HTR-8/SVneo (cell line): ENCODE measurements around the gene DCP2.
A peak's percentile ranks its signal among the peaks of the same experiment; 100 is the strongest.
"Not testable (repeated sequence)": the region's sequence is repeated elsewhere in the genome, so short reads cannot be mapped to it uniquely, and the experiment has no call there.

Experiments
- DNase-seq: peaks from one replicate; pipeline ENCODE4 v3.0.0; 2011; ENCODE audit warnings: low spot score, mixed read lengths; ENCODE audit not compliant: insufficient read length
- FAIRE-seq: peaks from 2 replicates; lab custom pipeline; 2011; peaks lifted over from hg19 to GRCh38; lab: Jason Lieb, UNC

DCP2 gene

DNA sequence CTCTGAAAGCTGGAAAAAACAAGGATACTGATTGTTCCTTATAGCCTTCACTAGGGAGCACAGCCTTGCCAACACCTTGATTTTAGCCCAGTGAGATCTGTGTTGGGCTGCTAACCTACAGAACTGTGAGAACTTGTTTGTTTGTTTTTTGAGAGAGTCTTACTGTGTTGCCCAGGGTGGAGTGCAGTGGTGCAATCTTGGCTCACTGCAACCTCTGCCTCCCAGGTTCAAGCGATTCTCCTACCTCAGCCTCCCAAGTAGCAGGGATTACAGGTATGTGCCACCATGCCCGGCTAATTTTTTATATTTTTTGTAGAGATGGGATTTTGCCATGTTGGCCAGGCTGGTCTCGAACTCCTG, 13.2 kb upstream of the DCP2 start:
- FAIRE-seq, DNase-seq: not testable (repeated sequence)

DNA sequence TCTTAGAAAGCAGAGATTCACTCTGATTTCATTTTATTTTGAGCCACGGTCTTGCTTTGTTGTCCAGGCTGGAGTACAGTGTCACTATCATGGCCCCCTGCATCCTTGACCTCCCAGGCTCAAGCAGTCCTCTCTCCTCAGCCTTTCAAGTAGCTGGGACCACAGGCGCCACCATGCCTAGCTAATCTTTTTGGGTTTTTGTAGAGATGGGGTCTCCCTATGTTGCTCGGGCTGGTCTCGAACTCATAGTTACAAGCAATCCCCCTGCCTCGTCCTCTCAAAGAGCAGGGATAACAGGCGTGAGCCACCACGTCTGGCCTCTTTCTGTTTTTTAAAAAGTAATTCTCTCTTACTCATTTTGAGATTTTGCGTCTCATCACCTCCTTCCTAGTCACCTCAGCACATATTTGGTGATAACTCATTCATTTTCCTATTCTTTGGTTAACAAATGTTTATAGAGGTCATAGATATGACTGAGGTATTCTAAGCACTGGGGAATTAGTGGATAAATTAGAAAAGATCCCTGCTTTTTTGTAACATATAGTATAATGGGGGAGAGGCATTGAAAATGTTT, 10.8 kb upstream of the DCP2 start:
- no peak for FAIRE-seq
- no peak for DNase-seq

DNA sequence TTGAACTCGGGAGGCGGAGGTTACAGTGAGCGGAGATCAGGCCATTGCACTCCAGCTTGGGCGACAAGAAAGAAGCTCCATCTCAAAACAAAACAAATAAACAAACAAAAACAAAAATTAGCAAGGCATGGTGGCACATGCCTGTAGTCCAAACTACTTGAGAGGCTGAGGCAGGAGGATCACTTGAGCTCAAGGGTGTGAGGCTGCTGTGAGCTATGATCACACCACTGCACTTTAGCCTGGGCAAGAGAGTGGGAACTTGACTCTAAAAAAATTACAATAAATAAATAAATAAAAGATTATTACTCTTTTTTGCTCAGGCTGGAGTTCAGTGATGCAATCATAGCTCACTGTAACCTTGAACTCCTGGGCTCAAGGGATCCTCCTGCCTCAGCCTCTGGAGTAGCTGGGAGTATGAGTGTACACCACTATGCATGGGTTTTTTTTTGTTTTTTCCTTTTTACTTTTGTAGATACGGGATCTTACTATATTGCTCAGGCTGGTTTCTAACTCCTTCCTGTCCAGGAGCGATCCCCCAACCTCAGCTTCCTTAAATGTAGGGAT, 9.0 kb upstream of the DCP2 start:
- no peak for FAIRE-seq
- no peak for DNase-seq

DNA sequence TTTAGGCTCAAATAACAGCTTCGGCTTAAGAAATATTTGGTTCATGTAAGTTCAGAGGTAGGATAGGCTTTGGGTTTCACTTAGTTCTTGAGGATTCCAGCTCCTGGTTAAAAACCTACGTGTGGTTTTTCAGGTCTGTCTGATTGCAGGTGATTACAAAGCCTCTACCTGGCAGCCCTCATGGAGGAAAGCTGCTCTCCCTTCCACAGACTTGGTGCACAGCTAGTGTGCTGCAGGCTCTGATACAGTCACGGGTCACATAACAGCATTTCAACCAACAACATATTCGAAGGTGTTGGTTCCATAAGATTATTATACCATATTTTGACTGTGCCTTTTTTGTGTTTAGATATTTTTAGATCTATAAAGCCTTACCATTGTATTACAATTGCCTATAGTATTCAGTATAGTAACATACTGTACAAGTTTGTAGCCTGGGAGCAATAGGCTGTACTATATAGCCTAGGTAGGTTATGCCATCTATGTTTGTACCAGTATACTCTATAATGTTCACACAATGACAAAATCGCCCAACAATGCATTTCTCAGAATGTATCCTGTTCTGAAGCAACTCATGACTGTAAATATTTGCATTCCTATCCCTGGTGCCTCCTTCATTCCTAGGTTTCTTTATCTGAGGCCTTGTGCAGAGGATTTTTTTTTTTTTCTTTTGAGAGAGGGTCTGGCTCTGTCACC, 8.0 kb upstream of the DCP2 start:
- FAIRE-seq: no peak
- no peak for DNase-seq

DNA sequence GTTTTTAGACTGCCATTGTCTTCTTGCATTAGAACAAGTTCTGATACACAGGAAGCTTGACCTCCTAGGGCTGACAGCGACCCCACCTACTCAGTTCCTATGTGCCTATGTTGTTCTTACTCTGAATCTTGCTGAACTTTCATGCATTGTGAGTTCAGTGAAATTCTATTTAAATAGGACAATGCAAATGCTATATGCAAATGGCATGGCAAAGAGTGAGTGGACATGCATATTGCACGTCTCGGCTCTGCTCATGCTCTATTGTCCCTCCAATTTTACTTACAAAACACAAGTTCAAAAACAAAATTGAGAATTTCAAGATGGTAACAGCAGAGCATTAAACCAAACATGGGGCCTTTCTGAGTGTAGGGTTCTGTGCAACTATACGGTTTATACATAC, 5.3 kb upstream of the DCP2 start:
- DNase-seq (no peak), FAIRE-seq (no peak)

DNA sequence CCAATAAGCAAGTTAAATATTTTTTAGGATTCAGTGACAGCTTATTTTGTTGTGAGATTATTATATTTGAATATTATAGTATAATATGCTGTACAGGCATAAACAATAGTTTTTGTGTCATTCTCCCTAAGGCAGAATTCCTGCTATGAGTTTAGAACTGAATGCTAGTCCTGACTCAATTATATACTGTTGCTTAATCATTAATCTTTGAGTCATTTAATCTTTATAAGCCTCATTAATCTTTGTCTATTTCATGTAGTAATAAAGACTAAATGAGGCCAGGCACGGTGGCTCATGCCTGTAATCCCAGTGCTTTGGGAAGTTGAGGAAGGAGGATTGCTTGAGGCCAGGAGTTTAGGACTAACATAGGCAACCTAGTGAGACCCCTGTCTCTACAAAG, 3.6 kb upstream of the DCP2 start:
- no peak for FAIRE-seq
- DNase-seq: no peak

DNA sequence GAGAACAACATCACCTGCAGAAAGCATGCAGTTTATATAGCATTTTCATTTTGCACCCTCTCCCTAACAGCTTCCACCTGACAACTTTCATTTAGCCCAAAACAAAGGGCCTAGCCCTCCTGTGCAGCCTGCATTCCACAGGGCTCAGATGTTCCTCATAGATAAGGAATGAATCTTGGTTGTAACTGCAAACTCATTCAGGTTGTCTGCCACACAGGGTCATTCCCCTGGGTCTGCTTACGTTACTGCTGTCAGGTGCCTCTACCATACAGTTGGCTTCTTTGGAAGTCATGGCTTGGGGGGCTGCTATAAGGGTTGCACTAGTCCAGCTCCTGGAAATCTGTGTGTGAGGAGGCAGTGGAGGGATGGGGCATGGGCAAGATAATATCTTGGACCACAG, 2.7 kb upstream of the DCP2 start:
- no peak for FAIRE-seq

DNA sequence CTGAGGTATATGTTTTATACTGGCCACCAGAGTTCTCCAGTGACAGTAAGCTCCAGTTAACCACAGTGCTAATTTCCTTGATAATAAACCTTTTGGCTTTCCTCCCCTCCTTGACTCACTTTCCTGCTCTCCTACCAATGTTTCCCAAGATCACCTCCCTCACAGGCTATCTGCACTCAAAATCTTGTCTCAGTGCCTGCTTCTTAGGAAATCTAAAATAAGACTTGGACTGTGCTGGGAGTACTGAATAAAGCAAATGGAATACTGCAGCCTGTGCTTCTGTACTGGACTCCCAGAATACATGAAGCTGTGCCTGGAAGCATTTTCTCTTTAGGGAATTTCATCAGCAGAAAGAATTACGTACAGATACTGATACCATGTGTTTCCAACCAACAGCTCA, 1.7 kb upstream of the DCP2 start:
- FAIRE-seq (no peak), DNase-seq (no peak)

More for the DNA sequence above, 2.7 kb upstream of the DCP2 start:
- DNase-seq: no peak

DNA sequence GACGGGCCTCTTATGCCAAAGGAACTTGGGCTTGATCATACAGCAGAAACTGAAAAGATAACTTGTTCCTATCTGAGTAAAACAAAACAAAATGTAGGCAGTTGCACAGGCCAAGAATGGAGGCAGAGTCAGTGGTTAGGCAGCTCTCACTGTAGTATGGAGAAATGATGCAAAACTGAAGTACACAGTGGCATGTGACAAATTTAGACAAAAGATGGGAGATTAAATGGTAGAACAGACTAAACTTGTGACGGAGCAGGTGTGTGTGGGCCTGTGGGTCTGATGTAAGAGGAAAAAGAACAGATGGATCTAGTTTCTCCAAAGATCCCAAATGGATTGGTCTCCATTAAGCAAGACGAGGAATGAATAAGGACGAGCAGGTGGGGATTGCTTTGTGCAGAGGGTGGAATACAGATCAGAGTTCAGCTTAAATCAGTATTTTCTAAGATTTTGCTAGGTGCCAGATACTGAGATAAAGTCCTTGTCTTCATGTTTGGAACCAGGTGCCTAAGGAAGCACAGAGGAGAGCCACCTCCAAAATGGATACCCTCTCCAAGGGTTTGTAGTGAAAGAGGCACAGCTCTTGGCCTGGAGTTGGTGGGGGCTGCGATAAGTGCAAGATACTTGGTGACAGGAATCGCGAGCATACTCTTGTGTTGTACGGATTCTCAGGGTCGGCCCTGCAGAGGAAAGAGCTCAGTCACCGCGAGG, 722 bp upstream of the DCP2 start:
- no peak for DNase-seq
- no peak for FAIRE-seq

DNA sequence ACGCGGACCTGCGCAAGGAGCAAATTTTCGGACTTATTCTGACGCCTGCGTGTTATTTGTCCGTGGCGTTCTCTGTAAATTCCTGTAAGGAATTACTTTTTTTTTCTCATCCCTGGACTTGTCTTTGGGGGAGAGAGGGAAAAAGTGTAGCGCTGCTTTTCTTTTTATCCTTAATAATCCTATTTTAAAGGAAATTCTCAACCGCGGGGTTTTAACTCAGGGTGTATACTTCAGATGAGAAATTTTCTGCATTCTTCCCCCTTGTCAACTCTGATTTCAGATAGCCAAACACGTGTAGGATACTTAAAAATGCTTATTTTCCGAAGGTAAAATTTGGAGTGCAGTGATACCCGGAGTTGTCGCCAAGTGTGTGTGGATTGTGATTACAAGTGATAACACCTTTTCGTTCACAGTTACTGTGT, 853 bp downstream of the DCP2 start:
- FAIRE-seq (no peak), DNase-seq (no peak)

DNA sequence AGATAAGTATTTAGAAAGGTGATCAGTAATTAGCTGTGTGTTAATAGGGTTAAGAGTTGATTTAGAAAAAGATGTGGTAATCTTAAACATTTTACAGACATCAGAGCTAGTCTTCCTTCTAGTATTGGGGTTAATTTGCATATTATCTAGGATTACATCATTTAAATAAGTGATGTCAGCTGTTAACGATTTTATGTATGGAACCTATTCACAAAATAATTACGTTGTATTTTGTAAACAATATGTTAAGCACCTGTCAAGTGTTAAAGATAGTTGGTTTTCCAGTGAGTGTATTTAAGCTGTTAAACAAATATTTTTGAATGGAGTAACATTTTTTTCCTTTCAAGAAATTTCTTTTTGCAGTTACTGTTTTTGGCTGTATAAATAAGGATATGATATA, 2.2 kb downstream of the DCP2 start:
- DNase-seq (no peak), FAIRE-seq (no peak)

DNA sequence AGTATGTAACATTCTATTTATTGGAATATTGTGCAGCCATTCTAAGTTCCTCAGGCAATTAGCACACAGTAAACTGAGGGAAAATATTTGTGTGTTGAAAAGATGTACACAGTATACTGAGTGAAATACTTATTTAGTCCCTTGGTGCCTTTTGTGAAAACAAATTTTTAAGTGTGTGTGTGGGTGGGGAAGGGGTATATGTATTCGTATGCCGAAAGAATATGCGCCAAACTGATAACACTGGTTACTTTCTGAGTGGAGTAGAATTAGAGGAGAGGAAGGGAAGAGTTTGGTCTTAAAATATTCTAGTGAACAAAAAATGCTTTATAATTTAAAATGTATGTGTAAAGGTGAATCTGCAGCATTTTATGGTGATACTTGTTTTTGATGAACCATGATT, 3.1 kb downstream of the DCP2 start:
- DNase-seq (no peak), FAIRE-seq (no peak)

DNA sequence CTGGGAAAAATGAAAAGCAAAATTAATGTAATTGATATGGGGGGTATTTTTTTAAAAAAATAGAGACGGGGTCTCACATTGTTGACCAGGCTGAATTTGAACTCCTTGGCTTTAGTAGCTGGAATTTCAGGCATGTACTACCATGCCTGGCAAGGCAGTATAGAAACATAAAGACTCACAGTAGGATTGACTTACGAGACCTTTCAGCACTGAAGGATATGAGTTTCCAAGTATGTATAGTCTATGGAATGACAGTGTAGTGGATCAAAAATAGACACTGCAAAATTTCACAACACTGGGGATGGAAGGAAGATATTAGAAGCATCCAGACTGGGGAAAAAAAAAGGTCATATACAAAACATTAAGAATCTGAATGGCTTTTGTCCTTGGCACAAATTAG, 6.8 kb downstream of the DCP2 start:
- FAIRE-seq (no peak), DNase-seq (no peak)

DNA sequence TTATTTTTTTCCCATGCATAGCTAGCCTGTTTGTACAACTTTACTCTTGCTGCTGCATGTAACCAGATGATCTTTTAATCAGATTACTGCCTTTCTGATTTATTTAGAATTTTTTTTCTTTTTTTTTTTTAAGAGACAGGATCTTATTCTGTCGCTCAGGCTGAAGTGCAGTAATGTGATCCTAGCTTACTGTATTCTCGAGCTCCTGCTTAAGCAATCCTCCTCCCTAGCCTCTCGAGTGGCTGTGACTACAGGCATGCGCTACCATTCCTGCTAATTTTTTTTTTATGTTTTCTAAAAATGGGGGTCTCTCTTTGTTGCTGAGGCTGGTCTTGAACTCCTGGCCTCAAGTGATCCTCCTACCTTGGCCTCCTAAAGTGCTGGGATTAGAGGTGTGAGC, 9.6 kb downstream of the DCP2 start:
- DNase-seq: no peak
- no peak for FAIRE-seq

DNA sequence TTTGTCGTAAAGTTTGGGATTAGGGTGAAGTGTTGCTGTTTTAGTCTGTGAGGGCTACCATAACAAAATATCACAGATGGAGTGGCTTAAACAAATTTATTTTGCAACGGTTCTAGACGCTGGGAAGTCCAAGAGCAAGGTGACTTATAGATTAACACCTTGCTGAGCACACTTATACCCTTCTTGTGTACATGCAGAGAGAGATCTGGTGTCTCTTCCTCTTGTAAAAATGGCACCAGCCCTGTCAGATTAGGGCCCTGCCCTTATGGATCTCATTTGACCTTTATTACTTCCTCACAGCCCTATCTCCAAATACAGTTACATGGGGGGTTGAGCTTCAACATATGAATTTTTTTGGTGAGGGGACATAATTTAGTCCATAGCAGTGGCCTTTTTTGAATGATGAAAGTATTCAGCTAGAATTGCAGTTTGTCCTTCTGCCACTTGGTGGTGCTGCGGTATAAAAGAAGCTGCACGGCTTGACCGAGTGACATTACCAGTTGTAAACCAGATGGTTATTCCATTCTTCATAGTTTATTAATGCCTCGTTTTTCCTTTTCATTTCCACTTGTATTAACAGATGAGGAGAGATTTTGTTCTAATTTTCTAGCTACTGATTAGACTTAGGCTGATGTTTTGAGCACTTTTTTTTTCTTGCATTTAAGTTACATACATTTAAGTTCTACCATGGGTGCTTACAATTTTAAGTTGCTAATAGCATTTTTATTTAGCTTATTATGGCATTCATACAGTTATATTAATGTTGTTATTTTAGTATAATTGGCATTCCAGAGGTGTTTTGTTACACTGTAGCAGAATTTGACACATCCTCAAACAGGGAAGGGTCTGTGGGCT, 19.4 kb downstream of the DCP2 start:
- DNase-seq (peak; percentile 63), FAIRE-seq (peak; percentile 20)

DNA sequence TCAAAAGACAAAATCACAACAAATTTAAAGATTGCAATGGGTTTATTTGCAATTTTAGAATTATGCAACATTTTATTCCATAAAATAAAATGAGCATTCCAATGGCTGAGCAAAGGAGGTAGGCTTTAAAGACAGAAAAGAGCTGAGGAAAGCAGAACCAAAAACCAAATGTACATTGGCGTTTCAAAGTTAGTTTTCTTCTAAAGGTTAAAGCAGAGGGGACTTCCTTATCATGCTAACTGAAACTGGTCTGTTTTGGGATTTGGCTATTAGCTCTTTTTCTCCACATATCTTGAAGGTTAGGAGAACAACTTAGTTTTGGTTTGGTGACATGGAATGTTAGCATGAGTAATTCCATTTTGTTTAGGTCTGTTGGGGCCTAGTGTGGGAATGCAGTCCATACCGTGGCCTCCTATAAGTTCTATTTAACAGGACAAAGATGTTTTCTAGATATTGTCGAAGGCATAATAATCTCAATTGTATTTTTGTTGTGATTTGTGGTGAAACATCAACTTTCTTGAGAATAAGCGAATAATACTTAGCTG, 20.3 kb downstream of the DCP2 start:
- DNase-seq (no peak), FAIRE-seq (no peak)

DNA sequence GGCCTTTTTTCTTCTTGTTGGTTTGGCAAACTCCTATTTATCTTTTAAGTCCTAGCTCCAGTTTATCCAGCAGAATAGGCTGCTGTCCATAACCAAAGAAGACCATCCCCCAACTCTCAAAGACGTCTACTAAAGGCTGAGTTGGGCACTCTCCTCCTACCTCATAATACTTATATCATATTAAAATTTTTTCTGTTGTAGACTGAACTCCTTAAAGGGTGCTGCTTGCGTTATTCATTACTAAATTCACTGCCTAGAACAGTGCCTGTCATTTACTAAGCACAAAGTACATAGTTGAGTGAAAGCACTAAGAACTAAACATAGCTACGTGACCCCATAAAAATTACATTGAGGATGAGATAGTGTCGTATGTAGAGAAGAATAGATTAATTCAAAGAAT, 21.7 kb downstream of the DCP2 start:
- DNase-seq (no peak), FAIRE-seq (no peak)

DNA sequence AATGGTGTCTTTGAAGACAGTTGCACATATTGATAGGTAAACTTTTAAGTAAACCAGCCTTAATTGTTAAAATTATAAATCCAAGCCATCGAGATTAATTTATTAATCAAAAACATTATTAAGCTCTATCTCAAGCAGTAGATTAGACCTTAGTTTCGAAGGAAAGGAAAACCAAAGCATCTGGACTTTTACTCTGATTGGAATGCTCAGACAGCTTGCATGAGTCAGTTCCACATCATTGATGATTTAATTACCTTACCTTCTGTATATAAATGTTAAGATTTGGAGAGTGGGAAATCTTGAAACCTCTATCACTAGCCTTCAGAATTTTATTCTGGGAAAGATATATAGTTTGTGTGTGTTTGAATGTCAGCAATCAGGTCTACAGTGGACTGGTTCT, 23.9 kb downstream of the DCP2 start:
- FAIRE-seq: no peak
- no peak for DNase-seq

DNA sequence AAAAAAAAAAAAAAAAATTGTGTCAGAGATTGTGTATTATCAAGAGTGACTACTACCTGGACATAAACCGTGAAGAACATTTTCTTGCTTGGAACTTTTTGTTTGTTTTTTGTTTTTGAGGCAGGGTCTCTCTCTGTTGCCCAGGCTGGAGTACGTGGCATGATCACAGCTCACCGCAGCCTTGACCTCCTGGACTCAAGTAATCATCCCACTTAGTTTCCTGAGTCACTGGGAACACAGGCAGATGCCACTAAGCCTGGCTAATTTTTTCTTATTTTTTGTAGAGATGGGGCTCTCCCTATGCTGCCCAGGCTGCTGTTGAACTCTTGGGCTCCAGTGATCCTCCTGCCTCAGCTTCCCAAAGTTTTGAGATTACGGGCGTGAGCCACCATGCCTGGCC, 25.8 kb downstream of the DCP2 start:
- DNase-seq (no peak), FAIRE-seq (no peak)

DNA sequence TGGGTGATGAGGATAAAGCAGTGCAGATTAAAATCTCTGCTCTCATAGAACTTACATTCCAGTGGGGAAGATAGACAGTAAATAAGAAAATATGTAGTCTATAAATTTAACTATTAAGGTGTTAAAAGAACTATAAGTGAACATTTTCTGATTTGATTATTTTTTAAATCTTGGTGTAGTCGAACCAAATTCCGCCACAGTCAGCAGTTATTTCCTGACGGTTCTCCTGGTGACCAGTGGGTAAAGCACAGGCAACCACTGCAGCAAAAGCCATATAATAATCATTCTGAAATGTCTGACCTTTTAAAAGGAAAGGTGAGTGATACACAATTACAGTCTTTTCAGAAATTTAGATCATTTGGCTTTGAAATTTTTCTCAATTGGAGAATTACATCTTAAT, 27.2 kb downstream of the DCP2 start:
- FAIRE-seq (no peak), DNase-seq (no peak)
